K562 (cell line): ENCODE results near the gene MEIS2. TPM values are rescaled to one million over a fixed set of nuclear protein-coding genes. Genes with fewer than 3 reads are reported as not detected.

ENCODE experiments used
- CBFA2T2 ChIP-seq: fragments of 450-650 bp; conservative IDR thresholded peaks from 2 replicates; pipeline ENCODE4 v1.6.1; 2017; ENCODE audit warnings: mild to moderate bottlenecking
- polyA plus RNA-seq, 8 experiments: library from polyadenylated mRNA; depleted of rRNA in 4 of 8; stranded (reverse) in 5 of 8; unstranded in 3 of 8; fragments of >200 nt; fragmentation: Nextera tagmentation in 2 of 8; fragmentation: Illumina TruSeq in 1 of 8; extraction: Ambion mirVana in 2 of 8; extraction: Trizol in 1 of 8; gene quantifications; 2 replicates each; pipeline versions ENCODE4 v1.2.1 to v1.2.3, GENCODE V29; 2011 to 2014; ENCODE audit warnings: inconsistent platforms in 1 of 8, missing spikeins in 1 of 8
- total RNA-seq, 7 experiments: library from RNA; depleted of rRNA in 6 of 7; stranded (reverse); fragments of >200 nt in 6 of 7; fragmentation: Illumina TruSeq in 2 of 7; extraction: Trizol in 2 of 7; gene quantifications; 2 replicates each; pipeline versions ENCODE4 v1.2.1 to v1.2.3, GENCODE V29; 2011 to 2021; ENCODE audit warnings: low replicate concordance in 1 of 7
- TF ChIP-seq, protein P1 (sequence below): fragments of 200-600 bp; sonication (generic); IDR thresholded peaks from one replicate; pipeline ENCODE4 v1.6.1; 2012; ENCODE audit warnings: mild to moderate bottlenecking, low read depth, low read length, inconsistent platforms

Gene MEIS2
- total and polyA plus RNA-seq, 9 of the 15 experiments (the other 6 are each of a cell fraction or from before 2014, with no cell fraction given), result 7.5 to 64.2 (median 22.3) TPM

DNA sequence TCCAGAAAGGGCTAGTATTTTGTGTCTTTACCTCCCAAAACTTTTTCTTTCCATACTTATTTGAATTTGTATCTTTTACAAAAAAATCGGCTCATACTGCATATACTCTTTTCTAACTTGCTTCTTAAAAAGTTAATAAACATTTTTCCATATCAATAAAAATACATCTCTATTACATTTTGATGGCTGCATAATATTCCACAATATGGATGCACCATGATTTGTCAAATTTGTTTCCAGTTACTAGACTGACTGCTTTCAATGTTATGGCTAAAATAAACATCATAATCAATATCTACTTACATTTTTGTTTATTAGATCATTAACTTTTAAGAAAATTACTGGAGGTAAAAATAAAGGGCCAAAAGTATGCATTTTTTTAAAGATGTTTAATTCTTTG lies 121.7 kb downstream of the MEIS2 start (continued):
- TF ChIP-seq, protein P1, sequence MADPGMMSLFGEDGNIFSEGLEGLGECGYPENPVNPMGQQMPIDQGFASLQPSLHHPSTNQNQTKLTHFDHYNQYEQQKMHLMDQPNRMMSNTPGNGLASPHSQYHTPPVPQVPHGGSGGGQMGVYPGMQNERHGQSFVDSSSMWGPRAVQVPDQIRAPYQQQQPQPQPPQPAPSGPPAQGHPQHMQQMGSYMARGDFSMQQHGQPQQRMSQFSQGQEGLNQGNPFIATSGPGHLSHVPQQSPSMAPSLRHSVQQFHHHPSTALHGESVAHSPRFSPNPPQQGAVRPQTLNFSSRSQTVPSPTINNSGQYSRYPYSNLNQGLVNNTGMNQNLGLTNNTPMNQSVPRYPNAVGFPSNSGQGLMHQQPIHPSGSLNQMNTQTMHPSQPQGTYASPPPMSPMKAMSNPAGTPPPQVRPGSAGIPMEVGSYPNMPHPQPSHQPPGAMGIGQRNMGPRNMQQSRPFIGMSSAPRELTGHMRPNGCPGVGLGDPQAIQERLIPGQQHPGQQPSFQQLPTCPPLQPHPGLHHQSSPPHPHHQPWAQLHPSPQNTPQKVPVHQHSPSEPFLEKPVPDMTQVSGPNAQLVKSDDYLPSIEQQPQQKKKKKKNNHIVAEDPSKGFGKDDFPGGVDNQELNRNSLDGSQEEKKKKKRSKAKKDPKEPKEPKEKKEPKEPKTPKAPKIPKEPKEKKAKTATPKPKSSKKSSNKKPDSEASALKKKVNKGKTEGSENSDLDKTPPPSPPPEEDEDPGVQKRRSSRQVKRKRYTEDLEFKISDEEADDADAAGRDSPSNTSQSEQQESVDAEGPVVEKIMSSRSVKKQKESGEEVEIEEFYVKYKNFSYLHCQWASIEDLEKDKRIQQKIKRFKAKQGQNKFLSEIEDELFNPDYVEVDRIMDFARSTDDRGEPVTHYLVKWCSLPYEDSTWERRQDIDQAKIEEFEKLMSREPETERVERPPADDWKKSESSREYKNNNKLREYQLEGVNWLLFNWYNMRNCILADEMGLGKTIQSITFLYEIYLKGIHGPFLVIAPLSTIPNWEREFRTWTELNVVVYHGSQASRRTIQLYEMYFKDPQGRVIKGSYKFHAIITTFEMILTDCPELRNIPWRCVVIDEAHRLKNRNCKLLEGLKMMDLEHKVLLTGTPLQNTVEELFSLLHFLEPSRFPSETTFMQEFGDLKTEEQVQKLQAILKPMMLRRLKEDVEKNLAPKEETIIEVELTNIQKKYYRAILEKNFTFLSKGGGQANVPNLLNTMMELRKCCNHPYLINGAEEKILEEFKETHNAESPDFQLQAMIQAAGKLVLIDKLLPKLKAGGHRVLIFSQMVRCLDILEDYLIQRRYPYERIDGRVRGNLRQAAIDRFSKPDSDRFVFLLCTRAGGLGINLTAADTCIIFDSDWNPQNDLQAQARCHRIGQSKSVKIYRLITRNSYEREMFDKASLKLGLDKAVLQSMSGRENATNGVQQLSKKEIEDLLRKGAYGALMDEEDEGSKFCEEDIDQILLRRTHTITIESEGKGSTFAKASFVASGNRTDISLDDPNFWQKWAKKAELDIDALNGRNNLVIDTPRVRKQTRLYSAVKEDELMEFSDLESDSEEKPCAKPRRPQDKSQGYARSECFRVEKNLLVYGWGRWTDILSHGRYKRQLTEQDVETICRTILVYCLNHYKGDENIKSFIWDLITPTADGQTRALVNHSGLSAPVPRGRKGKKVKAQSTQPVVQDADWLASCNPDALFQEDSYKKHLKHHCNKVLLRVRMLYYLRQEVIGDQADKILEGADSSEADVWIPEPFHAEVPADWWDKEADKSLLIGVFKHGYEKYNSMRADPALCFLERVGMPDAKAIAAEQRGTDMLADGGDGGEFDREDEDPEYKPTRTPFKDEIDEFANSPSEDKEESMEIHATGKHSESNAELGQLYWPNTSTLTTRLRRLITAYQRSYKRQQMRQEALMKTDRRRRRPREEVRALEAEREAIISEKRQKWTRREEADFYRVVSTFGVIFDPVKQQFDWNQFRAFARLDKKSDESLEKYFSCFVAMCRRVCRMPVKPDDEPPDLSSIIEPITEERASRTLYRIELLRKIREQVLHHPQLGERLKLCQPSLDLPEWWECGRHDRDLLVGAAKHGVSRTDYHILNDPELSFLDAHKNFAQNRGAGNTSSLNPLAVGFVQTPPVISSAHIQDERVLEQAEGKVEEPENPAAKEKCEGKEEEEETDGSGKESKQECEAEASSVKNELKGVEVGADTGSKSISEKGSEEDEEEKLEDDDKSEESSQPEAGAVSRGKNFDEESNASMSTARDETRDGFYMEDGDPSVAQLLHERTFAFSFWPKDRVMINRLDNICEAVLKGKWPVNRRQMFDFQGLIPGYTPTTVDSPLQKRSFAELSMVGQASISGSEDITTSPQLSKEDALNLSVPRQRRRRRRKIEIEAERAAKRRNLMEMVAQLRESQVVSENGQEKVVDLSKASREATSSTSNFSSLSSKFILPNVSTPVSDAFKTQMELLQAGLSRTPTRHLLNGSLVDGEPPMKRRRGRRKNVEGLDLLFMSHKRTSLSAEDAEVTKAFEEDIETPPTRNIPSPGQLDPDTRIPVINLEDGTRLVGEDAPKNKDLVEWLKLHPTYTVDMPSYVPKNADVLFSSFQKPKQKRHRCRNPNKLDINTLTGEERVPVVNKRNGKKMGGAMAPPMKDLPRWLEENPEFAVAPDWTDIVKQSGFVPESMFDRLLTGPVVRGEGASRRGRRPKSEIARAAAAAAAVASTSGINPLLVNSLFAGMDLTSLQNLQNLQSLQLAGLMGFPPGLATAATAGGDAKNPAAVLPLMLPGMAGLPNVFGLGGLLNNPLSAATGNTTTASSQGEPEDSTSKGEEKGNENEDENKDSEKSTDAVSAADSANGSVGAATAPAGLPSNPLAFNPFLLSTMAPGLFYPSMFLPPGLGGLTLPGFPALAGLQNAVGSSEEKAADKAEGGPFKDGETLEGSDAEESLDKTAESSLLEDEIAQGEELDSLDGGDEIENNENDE, result no peak
- TF ChIP-seq CBFA2T2, result no peak
